SK-N-SH (cell line): ENCODE results near the gene AMD1. TPM values are rescaled to one million over a fixed set of nuclear protein-coding genes. Genes with fewer than 3 reads are reported as not detected.
A peak's percentile ranks its signal among the peaks of the same experiment; 100 is the strongest.
"Not testable (repeated sequence)": the region's sequence is repeated elsewhere in the genome, so short reads cannot be mapped to it uniquely, and the experiment has no call there.

Experiments
- CTCF ChIA-PET: fragments of 300-600, 350-600 bp; formaldehyde crosslinking; extraction: SDS; loops from one replicate; lab custom pipeline; 2021; lab: Yijun Ruan, JAX
- POLR2A ChIA-PET: fragments of 350-600 bp; sonication (Branson Sonifier 250); formaldehyde crosslinking; extraction: SDS; loops from one replicate; lab custom pipeline; 2020; ENCODE audit warnings: antibody characterized with exemption, inconsistent platforms; lab: Yijun Ruan, JAX
- DNase-seq: peaks from one replicate; pipeline ENCODE4 v3.0.0; 2012
- H2AFZ ChIP-seq: fragments of 200-600 bp; sonication (generic); 2 replicates; pipeline ENCODE4 v1.8.1; 2016; ENCODE audit warnings: antibody characterized with exemption, mild to moderate bottlenecking, low read depth
- H3F3A ChIP-seq: fragments of 200-600 bp; sonication (generic); replicated peaks from 2 replicates; pipeline ENCODE3; 2016; ENCODE audit warnings: antibody characterized with exemption, mild to moderate bottlenecking; ENCODE audit not compliant: insufficient read depth
- H3K27ac ChIP-seq, 2 experiments: fragments of 200-500 bp in 1 of 2; fragments of 200-600 bp in 1 of 2; sonication (Bioruptor generic) in 1 of 2; sonication (generic), shearing (Covaris generic) in 1 of 2; 2 replicates each; pipeline versions ENCODE4 v1.5.1 to v1.6.1; 2014 to 2016; ENCODE audit warnings: low read depth in 2 of 2, inconsistent platforms in 1 of 2, low read length in 1 of 2, mild to moderate bottlenecking in 1 of 2, mixed read lengths in 1 of 2
- H3K27me3 ChIP-seq: fragments of 200-600 bp; sonication (generic), shearing (Covaris generic); 2 replicates; pipeline ENCODE4 v1.6.1; 2016; ENCODE audit warnings: mixed run types; ENCODE audit not compliant: insufficient read depth
- H3K36me3 ChIP-seq, 2 experiments: fragments of 200-500 bp in 1 of 2; fragments of 200-600 bp in 1 of 2; sonication (Bioruptor generic) in 1 of 2; sonication (generic) in 1 of 2; replicated peaks in 1 of 2; 2 replicates each; pipeline versions ENCODE3 to v1.5.1; 2014 to 2016; ENCODE audit warnings: low read length in 1 of 2, mild to moderate bottlenecking in 1 of 2; ENCODE audit not compliant: insufficient read depth in 2 of 2, control insufficient read depth in 1 of 2
- H3K4me1 ChIP-seq, 2 experiments: fragments of 200-500 bp in 1 of 2; fragments of 200-600 bp in 1 of 2; sonication (Bioruptor generic) in 1 of 2; sonication (generic), shearing (Covaris generic) in 1 of 2; 2 replicates each; pipeline versions ENCODE4 v1.5.1 to v1.6.1; 2014 to 2016; ENCODE audit warnings: low read depth in 1 of 2, low read length in 1 of 2, mixed run types in 1 of 2; ENCODE audit not compliant: insufficient read depth in 2 of 2, control insufficient read depth in 1 of 2
- H3K4me2 ChIP-seq: fragments of 200-600 bp; sonication (generic), shearing (Covaris generic); 2 replicates; pipeline ENCODE4 v1.6.1; 2017; ENCODE audit warnings: mixed run types
- H3K4me3 ChIP-seq, 2 experiments: fragments of 200-500 bp in 1 of 2; fragments of 200-600 bp in 1 of 2; sonication (Bioruptor generic) in 1 of 2; sonication (generic), shearing (Covaris generic) in 1 of 2; 2 replicates each; pipeline versions ENCODE4 v1.5.1 to v1.8.1; 2014 to 2016; ENCODE audit warnings: low read depth in 2 of 2, inconsistent platforms in 1 of 2, low read length in 1 of 2, mild to moderate bottlenecking in 1 of 2, mixed read lengths in 1 of 2, moderate library complexity in 1 of 2
- H3K79me2 ChIP-seq: fragments of 200-600 bp; sonication (generic); 2 replicates; pipeline ENCODE4 v1.8.1; 2017; ENCODE audit warnings: mild to moderate bottlenecking; ENCODE audit not compliant: insufficient read depth
- H3K9ac ChIP-seq: fragments of 200-600 bp; sonication (generic); 2 replicates; pipeline ENCODE4 v1.6.1; 2017; ENCODE audit warnings: mixed run types
- H3K9me2 ChIP-seq: fragments of 200-600 bp; sonication (generic); 2 replicates; pipeline ENCODE4 v1.6.1; 2017; ENCODE audit warnings: mixed run types
- H3K9me3 ChIP-seq: fragments of 200-600 bp; sonication (generic); 2 replicates; pipeline ENCODE4 v1.6.1; 2017; ENCODE audit warnings: mixed run types, mild to moderate bottlenecking, moderate library complexity
- H4K20me1 ChIP-seq: fragments of 200-600 bp; sonication (generic); 2 replicates; pipeline ENCODE4 v1.6.1; 2017; ENCODE audit warnings: mild to moderate bottlenecking, mixed run types; ENCODE audit not compliant: insufficient read depth
- CTCF ChIP-seq: fragments of 200-600 bp; sonication (generic); IDR thresholded peaks from 2 replicates; pipeline ENCODE4 v1.6.1; 2017; ENCODE audit warnings: antibody characterized with exemption, mild to moderate bottlenecking, moderate library complexity
- FOSL2 ChIP-seq: IDR thresholded peaks from 2 replicates; pipeline ENCODE4 v1.4.0; 2012; ENCODE audit warnings: low read depth, mild to moderate bottlenecking, moderate library complexity, borderline replicate concordance
- FOXJ3 ChIP-seq: sonication (generic); formaldehyde crosslinking; IDR thresholded peaks from 2 replicates; pipeline ENCODE4 v1.5.1; 2020; ENCODE audit warnings: mild to moderate bottlenecking, missing genetic modification reagents
- GABPA ChIP-seq: IDR thresholded peaks from 2 replicates; pipeline ENCODE4 v1.4.0; 2012; ENCODE audit warnings: low read depth, mild to moderate bottlenecking
- IRF3 ChIP-seq: fragments of 150-350 bp; IDR thresholded peaks from 2 replicates; pipeline ENCODE4 v1.6.1; 2016; ENCODE audit warnings: mild to moderate bottlenecking, low read depth, low read length
- NFIC ChIP-seq: IDR thresholded peaks from 2 replicates; pipeline ENCODE4 v1.4.0; 2012; ENCODE audit warnings: borderline replicate concordance
- POLR2AphosphoS5 ChIP-seq: IDR thresholded peaks from 2 replicates; pipeline ENCODE4 v1.6.1; 2012; ENCODE audit warnings: low read depth, low read length
- RAD21 ChIP-seq: IDR thresholded peaks from 2 replicates; pipeline ENCODE4 v1.6.1; 2012; ENCODE audit warnings: mild to moderate bottlenecking, low read length
- RFX5 ChIP-seq: IDR thresholded peaks from 2 replicates; pipeline ENCODE4 v1.6.1; 2012; ENCODE audit warnings: mild to moderate bottlenecking, improper control_type of control experiment, low read length
- SIN3A ChIP-seq: IDR thresholded peaks from 2 replicates; pipeline ENCODE4 v1.6.1; 2012; ENCODE audit warnings: low read depth, mild to moderate bottlenecking, low read length, moderate library complexity, borderline replicate concordance
- YY1 ChIP-seq: IDR thresholded peaks from 2 replicates; pipeline ENCODE4 v1.4.0; 2012; ENCODE audit warnings: low read depth, mild to moderate bottlenecking
- WGBS: methylation state at CpG from one replicate; pipeline ENCODE4 v1.1.6; 2017; ENCODE audit warnings: low lambda C conversion rate; 5-methylcytosine and 5-hydroxymethylcytosine counted together
- polyA plus RNA-seq, 3 experiments: library from polyadenylated mRNA; depleted of rRNA; stranded (reverse); fragments of >200 nt; gene quantifications; 2 replicates each; pipeline ENCODE4 v1.2.3, GENCODE V29; 2012
- TF ChIP-seq, protein P1 (sequence below): IDR thresholded peaks from 2 replicates; pipeline ENCODE4 v1.4.0; 2012; ENCODE audit warnings: low read depth, borderline replicate concordance
- TF ChIP-seq, protein P2 (sequence below): IDR thresholded peaks from 2 replicates; pipeline ENCODE4; 2012
- TF ChIP-seq, protein P3 (sequence below): IDR thresholded peaks from 2 replicates; pipeline ENCODE4 v1.6.1; 2012; ENCODE audit warnings: mild to moderate bottlenecking, low read depth, low read length, moderate library complexity

AMD1 gene
- polyA plus RNA-seq, 1 of the 3 experiments (the other 2 are of a cell fraction), result 21.1 TPM

- H3K79me2 ChIP-seq, result peaks cover 4% of the 10 kb centered on the region; the same call in 1 of the 2 replicates
- 97% methylated on average over 8 of the region's 8 CpGs for WGBS
- no peaks in the 10 kb centered on the region for H3K9me2 ChIP-seq
- no peak overlapping the region for H2AFZ ChIP-seq
- no peaks in the 10 kb centered on the region for H3K4me1 ChIP-seq
- TF ChIP-seq YY1, result no peak
- peak; percentile 4; the same call in 1 of the 2 replicates for TF ChIP-seq POLR2AphosphoS5
- TF ChIP-seq, all 33 proteins: peak for 1
- DNase-seq, result no peak
- H3K9ac ChIP-seq, result no peak overlapping the region
- H4K20me1 ChIP-seq, result no peaks in the 10 kb centered on the region
- POLR2A ChIA-PET, result no interaction called here
- peaks cover 4 to 56% of the 10 kb centered on the region in 2 experiments for H3K36me3 ChIP-seq
- H3K9me3 ChIP-seq, result no peaks in the 10 kb centered on the region
- H3K27me3 ChIP-seq, result no peaks in the 10 kb centered on the region
- CTCF ChIA-PET, result no interaction called here
- no peak overlapping the region for H3K4me3 ChIP-seq
- H3F3A ChIP-seq, result peaks cover 29% of the 10 kb centered on the region
- no peak overlapping the region for H3K27ac ChIP-seq
- H3K4me2 ChIP-seq, result no peak overlapping the region
Measured at GRCh38 chr6:110902091-110902490, 27.5 kb downstream of the AMD1 start.

- H3K9ac ChIP-seq, POLR2A ChIA-PET, H3K4me2 ChIP-seq, H2AFZ ChIP-seq, CTCF ChIA-PET, H4K20me1 ChIP-seq, DNase-seq, H3K9me3 ChIP-seq, H3K79me2 ChIP-seq, H3K27me3 ChIP-seq, H3K4me1 ChIP-seq, H3K4me3 ChIP-seq, H3K9me2 ChIP-seq, H3K27ac ChIP-seq: not testable (repeated sequence)
- H3K36me3 ChIP-seq, result peaks cover 0 to 21% of the 10 kb centered on the region in 2 experiments
- peaks cover 14% of the 10 kb centered on the region for H3F3A ChIP-seq
- WGBS, result 60% methylated on average over 1 of the region's 2 CpGs
Measured at GRCh38 chr6:110906273-110906672, 31.7 kb downstream of the AMD1 start.

- ChIA-PET CTCF (no interaction called here), POLR2A (no interaction called here)
- TF ChIP-seq, protein P1, sequence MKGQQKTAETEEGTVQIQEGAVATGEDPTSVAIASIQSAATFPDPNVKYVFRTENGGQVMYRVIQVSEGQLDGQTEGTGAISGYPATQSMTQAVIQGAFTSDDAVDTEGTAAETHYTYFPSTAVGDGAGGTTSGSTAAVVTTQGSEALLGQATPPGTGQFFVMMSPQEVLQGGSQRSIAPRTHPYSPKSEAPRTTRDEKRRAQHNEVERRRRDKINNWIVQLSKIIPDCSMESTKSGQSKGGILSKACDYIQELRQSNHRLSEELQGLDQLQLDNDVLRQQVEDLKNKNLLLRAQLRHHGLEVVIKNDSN, result no peak
- TF ChIP-seq NFIC, result no peak
- no peak for TF ChIP-seq GABPA
- no peak for TF ChIP-seq IRF3
- TF ChIP-seq, protein P2, sequence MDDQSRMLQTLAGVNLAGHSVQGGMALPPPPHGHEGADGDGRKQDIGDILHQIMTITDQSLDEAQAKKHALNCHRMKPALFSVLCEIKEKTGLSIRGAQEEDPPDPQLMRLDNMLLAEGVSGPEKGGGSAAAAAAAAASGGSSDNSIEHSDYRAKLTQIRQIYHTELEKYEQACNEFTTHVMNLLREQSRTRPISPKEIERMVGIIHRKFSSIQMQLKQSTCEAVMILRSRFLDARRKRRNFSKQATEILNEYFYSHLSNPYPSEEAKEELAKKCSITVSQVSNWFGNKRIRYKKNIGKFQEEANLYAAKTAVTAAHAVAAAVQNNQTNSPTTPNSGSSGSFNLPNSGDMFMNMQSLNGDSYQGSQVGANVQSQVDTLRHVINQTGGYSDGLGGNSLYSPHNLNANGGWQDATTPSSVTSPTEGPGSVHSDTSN, result no peak
- TF ChIP-seq CTCF, result no peak
- no peak for TF ChIP-seq SIN3A
- no peak for TF ChIP-seq FOXJ3
- no peak for TF ChIP-seq FOSL2
- TF ChIP-seq, protein P3, sequence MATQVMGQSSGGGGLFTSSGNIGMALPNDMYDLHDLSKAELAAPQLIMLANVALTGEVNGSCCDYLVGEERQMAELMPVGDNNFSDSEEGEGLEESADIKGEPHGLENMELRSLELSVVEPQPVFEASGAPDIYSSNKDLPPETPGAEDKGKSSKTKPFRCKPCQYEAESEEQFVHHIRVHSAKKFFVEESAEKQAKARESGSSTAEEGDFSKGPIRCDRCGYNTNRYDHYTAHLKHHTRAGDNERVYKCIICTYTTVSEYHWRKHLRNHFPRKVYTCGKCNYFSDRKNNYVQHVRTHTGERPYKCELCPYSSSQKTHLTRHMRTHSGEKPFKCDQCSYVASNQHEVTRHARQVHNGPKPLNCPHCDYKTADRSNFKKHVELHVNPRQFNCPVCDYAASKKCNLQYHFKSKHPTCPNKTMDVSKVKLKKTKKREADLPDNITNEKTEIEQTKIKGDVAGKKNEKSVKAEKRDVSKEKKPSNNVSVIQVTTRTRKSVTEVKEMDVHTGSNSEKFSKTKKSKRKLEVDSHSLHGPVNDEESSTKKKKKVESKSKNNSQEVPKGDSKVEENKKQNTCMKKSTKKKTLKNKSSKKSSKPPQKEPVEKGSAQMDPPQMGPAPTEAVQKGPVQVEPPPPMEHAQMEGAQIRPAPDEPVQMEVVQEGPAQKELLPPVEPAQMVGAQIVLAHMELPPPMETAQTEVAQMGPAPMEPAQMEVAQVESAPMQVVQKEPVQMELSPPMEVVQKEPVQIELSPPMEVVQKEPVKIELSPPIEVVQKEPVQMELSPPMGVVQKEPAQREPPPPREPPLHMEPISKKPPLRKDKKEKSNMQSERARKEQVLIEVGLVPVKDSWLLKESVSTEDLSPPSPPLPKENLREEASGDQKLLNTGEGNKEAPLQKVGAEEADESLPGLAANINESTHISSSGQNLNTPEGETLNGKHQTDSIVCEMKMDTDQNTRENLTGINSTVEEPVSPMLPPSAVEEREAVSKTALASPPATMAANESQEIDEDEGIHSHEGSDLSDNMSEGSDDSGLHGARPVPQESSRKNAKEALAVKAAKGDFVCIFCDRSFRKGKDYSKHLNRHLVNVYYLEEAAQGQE, result no peak
- no peak for TF ChIP-seq RAD21
- TF ChIP-seq RFX5, result no peak
- no peak for TF ChIP-seq YY1
Measured at GRCh38 chr6:110930781-110931180, 56.2 kb downstream of the AMD1 start.

More at GRCh38 chr6:110930781-110931180, 56.2 kb downstream of the AMD1 start:
- Histone ChIP-seq H3K4me1 (no peaks in the 10 kb centered on the region), H3K4me3 (no peak overlapping the region), H3K9me3 (no peaks in the 10 kb centered on the region), H4K20me1 (no peaks in the 10 kb centered on the region), H3K27me3 (no peaks in the 10 kb centered on the region), H3K27ac (no peak overlapping the region), H3K9ac (no peak overlapping the region), H3F3A (peaks cover 6% of the 10 kb centered on the region), H3K79me2 (no peaks in the 10 kb centered on the region), H3K36me3 (no peaks in the 10 kb centered on the region), H3K9me2 (no peaks in the 10 kb centered on the region), H3K4me2 (no peak overlapping the region), H2AFZ (no peak overlapping the region)
- no peak for DNase-seq
- WGBS, result 85% methylated on average over 3 of the region's 3 CpGs
